GM19193 (cell line): ENCODE measurements around the gene ANKRD63.

ENCODE experiments used
- POLR2A ChIP-seq: IDR thresholded peaks from 4 replicates; pipeline ENCODE4 v1.6.1; 2011; ENCODE audit not compliant: insufficient read depth, insufficient read length; ENCODE audit errors: extremely low read depth

The ANKRD63 gene

DNA sequence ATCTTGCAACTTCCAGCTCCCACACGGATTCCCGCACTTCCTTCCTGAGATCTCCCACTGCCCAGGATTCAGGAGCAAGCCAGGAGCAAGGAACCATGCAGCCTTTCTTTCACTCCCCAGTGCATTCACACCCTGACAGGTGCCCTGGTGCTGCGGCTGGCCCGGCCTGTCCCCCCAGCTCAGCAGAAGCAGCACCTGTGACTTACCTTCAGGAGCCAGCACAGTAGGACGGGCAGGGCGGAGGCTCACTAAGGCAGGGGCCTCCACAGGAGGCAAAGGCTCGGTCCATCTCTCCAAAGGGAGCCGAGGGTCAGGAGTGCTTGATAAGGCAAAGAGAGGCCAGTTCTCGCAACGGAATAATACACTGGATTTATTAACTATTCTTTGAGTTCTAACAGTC, 4.8 kb downstream of the ANKRD63 start:
- no peak for TF ChIP-seq POLR2A

DNA sequence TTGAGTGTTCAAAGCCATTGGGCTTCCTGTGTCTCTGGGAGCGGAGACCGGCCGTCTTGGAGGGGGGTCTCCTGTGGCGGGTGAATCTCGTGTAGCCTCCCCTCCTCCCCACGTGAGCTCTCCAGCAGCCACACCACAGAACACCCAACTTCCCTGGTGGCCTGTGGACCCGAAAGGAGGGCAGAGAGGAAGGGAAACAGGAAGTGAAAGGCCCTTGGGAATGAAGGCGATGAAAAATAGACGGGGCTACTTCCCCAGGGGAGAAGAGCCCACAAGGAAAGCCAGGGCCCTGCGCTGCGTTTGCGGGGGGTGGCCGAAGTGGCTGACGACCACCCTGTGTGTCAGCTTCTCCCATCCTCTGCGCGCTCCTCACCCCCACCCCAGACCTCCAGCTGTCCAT, 5.4 kb downstream of the ANKRD63 start:
- TF ChIP-seq POLR2A: no peak

DNA sequence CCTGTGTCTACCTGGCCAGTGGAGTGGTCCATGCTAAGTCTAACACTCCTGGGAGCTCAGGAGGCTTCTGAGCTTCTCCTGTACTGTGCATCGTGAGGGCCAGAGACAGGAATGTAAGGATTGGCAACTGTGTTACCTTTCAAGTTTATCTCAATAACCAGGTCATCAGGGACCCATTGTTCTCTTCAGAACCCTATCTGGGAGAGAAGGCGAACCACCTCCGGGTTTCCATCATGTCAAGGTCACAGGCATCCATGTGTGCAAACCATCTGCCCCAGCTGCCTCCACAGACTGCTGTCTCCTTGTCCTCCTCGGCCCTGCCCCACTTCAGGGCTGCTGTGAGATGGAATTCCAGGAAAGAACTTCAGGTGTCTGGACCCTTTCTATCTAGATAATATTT, 5.9 kb downstream of the ANKRD63 start:
- no peak for TF ChIP-seq POLR2A

DNA sequence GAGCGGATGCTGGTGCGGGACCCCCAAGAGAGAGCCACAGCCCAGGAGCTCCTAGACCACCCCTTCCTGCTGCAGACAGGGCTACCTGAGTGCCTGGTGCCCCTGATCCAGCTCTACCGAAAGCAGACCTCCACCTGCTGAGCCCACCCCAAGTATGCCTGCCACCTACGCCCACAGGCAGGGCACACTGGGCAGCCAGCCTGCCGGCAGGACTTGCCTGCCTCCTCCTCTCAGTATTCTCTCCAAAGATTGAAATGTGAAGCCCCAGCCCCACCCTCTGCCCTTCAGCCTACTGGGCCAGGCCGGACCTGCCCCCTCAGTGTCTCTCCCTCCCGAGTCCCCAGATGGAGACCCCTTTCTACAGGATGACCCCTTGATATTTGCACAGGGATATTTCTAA, 6.9 kb downstream of the ANKRD63 start:
- no peak for TF ChIP-seq POLR2A

DNA sequence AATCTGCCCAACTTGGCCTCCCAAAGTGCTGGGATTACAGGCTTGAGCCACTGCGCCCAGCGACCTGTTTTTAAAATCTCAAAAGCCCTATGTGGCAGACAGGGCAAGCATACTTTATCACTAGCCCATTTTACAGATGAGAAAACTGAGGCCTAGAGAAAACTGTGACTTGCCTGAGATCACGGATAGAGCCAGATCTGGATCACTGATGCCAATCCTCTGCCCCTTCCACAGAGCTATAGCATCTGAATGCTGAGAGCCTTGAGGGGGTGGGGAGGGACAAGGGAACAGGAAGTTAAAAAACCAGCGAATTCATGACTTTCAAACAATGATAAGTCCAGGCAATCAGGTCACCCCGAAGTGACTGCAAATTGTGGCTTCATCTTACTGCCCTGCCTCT, 7.3 kb downstream of the ANKRD63 start:
- TF ChIP-seq POLR2A: no peak

DNA sequence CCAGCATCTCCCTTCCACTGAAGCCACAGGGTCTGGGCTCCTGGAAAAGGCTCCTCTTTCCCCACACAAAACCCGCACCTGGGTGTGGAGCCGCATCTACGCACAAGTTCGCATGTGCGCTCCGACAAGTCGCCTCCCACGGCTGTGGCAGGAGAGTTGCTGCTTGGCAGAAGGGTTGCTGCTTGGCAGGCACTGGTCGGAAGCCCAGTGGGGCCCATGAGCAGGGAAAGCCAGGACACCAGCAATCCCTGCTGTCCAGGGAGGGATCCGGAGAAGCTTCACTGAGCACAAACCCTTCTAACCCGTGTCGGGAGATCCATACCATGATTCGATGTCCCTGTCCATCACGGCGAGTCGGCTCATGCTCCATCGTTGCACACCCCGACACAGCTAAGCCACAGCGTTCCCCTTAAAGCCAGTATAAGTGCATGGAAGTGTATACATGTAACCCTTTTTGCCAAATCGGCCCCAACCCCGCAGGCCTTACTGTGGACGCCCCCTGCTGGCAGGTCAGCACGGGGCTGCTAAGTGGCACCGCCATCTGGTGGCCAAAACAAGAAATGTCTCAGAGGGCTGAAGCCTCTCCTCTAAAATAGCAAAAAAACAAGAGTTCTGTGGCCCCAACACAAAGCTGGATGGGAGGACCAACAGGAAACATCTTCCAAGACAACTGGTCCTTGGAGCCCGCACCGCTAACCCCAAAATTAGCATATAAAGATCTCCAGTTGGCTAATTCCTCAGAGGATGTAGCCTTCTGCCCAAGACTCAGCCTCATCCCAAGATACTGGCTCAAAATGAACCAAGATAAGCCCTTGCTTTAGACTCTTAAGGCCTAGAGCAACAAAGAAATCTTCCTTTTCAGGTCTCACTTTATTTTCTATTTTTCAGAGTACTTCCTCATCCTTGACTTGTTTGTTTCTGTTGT, 8.3 kb downstream of the ANKRD63 start:
- TF ChIP-seq POLR2A: no peak

DNA sequence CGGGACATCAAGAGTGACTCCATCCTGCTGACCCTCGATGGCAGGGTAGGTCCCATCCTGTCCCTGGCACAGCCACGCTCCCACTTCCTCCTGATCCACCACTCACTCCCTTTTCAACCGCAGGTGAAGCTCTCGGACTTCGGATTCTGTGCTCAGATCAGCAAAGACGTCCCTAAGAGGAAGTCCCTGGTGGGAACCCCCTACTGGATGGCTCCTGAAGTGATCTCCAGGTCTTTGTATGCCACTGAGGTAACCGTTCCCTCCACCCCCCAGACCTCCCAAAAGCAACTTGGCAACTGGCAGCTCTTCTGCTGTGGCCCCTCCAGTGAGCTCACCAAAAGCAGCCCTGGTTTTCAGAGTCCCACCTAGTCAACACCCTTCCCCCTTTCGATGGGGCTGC, 9.4 kb downstream of the ANKRD63 start:
- TF ChIP-seq POLR2A: no peak

DNA sequence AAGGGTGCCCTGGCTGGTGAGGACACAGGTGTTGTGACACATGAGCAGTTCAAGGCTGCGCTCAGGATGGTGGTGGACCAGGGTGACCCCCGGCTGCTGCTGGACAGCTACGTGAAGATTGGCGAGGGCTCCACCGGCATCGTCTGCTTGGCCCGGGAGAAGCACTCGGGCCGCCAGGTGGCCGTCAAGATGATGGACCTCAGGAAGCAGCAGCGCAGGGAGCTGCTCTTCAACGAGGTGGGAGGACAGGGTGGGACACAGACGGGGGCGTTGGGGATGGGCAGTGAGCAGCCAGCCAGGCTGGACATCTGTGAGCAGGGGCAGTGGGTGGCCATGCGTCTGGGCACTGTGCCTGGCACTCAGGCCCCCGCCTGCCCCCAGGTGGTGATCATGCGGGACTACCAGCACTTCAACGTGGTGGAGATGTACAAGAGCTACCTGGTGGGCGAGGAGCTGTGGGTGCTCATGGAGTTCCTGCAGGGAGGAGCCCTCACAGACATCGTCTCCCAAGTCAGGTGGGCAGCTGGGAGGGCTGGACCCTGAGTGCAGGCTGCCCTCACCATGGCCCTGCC, 10.3 kb downstream of the ANKRD63 start:
- TF ChIP-seq POLR2A: no peak

DNA sequence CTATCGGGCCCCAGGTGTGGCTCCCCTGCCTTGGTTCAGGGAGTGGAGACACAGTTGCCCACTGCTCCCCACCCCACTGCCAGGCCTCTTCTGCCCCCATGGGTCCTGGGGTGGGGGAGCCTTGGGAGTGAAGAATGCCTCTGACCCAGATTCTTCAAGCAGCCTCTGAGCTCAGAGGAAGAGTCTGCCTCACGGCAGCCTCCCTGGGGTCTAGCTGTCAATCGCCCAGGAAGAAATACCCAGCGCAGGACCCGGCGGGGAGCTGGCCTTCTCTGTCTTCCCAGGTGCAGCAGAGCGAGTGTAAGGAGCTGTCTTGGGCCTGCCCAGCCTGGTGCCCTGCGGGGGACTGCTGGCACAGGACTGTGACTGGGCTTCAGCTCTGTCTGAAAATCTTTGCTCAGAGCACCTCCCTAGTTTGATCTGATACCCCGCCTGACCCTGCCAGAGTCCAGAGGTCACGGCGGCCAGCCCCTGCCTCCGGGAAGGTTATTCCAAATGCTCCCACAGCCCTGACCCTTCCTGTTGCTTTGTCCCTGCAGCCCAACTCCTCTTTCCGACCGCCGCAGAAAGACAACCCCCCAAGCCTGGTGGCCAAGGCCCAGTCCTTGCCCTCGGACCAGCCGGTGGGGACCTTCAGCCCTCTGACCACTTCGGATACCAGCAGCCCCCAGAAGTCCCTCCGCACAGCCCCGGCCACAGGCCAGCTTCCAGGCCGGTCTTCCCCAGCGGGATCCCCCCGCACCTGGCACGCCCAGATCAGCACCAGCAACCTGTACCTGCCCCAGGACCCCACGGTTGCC, 11.0 kb downstream of the ANKRD63 start:
- no peak for TF ChIP-seq POLR2A

DNA sequence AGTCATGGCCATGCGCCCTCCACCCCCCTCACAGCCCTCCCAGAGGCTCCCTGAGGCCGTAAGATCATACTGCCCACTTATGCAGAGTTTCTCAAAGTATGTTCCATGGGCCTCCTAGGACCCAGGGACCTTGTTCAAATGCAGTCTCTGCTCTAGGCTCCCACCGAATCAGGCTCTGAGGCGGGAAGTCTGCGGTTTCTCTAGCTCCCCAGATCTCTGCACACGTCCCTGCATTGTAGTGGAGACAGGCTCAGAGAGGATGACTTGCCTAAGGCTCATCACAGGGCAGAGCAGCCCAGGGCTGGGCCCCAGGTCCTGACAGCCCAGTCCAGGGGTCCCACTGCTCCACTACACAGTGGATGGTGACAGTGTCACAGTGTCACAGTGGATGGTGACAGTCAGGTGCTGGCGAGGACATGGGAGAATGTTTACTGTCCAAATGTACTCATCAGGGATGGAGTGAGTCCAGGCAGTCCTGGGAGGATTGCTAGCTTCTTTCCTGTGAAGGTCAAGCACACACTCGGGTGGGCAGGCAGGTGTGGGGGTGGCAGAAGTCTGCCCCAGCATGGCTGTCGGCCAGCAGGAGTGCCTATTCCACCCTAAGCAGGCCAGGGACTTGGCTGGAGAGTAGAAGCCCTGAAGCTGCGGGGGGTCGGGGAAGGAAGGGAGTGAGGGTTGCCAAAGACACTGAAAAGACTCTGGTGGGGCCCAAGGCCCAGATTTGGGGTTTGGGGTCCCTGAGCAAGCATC, 12.4 kb downstream of the ANKRD63 start:
- no peak for TF ChIP-seq POLR2A

DNA sequence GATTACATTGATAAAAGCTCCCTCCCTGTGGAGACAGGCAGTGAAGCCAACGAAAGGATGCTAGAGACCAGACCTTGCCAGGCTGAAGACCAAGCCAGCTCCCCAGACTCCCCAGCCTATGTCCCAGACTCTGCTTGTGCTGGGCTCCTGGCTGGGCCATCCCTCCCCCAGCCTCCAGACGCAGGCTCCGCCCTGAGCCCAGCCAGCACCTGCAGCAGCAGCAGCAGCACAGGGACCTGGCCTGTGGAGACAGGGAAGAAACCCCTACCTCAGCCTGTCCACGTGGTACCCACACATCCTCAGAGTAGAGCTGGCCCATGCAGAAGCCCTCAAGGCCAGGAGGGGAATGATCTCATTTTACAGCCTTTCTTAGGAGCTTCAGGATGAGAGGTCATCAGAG, 13.3 kb downstream of the ANKRD63 start:
- no peak for TF ChIP-seq POLR2A

DNA sequence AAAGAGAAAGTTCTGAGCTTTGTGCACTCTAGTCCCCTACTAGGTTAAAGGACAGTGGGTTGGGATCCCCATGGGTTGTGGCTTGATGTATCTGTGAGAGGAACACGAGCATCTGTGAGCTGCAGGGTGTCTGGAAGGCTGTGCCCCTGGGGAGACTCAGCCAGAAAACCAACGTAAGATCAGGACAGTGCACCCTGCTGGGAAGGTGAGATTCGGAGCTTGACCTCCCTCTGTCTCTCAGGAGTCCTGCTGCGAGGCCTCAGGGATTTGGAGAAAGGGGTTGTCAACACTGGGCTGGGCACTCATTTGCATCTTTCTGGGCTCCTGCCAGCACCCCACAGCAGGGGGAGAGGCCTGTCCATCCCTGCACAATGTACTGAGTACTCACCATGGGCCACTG, 15.2 kb downstream of the ANKRD63 start:
- no peak for TF ChIP-seq POLR2A

DNA sequence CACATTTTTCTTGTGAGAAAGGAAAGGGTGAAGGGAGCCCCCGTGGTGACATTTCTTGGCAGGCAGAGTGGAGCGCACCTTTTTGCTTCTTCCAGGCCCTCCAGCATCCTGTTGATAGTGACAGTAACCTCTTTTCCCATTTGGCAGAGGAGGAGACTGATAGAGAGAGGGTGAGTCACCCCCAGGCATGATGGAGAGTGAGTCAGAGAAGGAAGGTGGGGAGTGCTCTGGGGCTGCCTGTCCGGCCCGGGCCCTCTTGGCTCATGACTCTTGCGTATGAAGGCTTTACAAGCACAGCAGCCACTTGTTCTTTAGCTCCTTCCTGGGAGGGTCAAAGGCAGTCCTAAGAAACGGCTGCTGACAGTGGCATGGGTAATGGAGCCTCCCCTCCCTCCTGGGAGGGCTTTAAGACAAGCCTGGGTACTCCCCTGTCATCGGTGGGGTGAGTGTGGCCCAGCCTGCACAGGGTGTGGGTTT, 16.0 kb downstream of the ANKRD63 start:
- no peak for TF ChIP-seq POLR2A

DNA sequence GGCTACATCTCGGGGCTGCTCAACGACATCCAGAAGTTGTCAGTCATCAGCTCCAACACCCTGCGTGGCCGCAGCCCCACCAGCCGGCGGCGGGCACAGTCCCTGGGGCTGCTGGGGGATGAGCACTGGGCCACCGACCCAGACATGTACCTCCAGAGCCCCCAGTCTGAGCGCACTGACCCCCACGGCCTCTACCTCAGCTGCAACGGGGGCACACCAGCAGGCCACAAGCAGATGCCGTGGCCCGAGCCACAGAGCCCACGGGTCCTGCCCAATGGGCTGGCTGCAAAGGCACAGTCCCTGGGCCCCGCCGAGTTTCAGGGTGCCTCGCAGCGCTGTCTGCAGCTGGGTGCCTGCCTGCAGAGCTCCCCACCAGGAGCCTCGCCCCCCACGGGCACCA, 17.0 kb downstream of the ANKRD63 start:
- TF ChIP-seq POLR2A: no peak

DNA sequence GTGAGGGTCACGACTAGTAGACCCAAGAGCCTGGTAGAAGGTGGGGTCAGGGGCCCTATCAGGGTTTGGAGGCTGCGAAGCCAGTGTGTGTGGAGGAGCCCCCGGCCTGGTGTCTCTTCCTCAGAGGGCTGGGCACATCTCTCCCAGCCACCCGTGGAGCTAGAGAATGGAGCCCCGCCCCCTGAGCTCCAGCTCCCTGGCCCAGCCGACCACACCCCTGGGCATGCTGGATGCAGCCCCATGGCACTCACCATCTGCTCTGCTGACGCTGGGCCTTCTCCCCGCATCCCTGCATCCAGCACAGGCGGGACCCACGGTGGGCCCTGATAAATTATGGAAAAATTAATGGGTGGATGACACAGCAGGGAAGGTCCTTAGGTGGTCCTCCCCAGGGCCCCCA, 17.5 kb downstream of the ANKRD63 start:
- TF ChIP-seq POLR2A: no peak
